ENCODE measurements around the gene SLC9A3.

DNA sequence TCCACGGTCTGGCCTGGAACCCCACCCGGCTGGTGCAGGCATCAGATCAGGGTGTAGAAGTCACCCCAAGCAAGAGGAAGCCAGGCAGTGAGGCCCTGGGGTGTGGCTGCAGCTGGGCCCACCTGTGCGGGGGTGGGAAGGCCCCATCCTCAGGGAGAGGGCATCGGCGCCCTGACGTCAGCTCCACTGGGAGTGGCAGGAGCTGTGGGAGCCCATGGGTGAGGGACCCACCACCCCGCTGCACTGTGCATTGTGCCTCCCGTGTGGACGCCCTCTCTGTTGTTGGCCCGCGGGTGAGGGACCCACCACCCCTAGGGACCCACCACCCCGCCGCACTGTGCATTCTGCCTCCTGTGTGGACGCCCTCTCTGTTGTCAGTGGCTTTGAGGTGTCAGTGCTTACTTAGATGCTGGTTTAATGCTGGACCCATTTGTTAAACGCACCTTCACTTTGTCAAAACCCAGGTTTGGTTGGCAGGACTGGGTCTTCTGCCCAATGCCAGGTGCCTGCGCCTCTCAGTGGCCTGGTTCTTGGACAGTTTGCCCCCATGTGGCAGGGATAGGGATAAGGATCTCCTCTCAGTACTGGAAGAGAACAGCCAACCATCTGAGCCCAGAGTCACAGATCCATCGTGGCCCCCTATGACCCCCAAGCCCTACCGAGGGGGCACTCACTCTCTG, 88.1 kb downstream of the SLC9A3 start:
- TF ChIP-seq, protein P1, sequence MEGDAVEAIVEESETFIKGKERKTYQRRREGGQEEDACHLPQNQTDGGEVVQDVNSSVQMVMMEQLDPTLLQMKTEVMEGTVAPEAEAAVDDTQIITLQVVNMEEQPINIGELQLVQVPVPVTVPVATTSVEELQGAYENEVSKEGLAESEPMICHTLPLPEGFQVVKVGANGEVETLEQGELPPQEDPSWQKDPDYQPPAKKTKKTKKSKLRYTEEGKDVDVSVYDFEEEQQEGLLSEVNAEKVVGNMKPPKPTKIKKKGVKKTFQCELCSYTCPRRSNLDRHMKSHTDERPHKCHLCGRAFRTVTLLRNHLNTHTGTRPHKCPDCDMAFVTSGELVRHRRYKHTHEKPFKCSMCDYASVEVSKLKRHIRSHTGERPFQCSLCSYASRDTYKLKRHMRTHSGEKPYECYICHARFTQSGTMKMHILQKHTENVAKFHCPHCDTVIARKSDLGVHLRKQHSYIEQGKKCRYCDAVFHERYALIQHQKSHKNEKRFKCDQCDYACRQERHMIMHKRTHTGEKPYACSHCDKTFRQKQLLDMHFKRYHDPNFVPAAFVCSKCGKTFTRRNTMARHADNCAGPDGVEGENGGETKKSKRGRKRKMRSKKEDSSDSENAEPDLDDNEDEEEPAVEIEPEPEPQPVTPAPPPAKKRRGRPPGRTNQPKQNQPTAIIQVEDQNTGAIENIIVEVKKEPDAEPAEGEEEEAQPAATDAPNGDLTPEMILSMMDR (IDR thresholded peaks at IDR 0.05), result no peak
- TF ChIP-seq POLR2AphosphoS5 (IDR thresholded peaks at IDR 0.05), result no peak
